Kidney tubule cell (primary cell): ENCODE data around the gene SFXN5.
A peak's percentile ranks its signal among the peaks of the same experiment; 100 is the strongest.

Experiments used
- DNase-seq: peaks from one replicate; pipeline ENCODE4 v3.0.0-alpha.2; 2018; ENCODE audit warnings: low spot score

Gene SFXN5

GRCh38 chr2:72940786-72941185 lies 130.7 kb downstream of the SFXN5 start:
- DNase-seq, result peak; percentile 42

GRCh38 chr2:72940361-72940760 lies 131.2 kb downstream of the SFXN5 start:
- DNase-seq, result no peak

- DNase-seq, result no peak
Observed at GRCh38 chr2:72938455-72938854, 133.1 kb downstream of the SFXN5 start.

- no peak for DNase-seq
Observed at GRCh38 chr2:72937356-72937669, 134.2 kb downstream of the SFXN5 start.

- DNase-seq, result no peak
Observed at GRCh38 chr2:72936660-72937355, 134.7 kb downstream of the SFXN5 start.

- no peak for DNase-seq
Observed at GRCh38 chr2:72935611-72935957, 135.9 kb downstream of the SFXN5 start.

GRCh38 chr2:72934683-72935610 lies 136.6 kb downstream of the SFXN5 start:
- DNase-seq, result peak; percentile 62

- DNase-seq, result no peak
Observed at GRCh38 chr2:72933646-72934151, 137.8 kb downstream of the SFXN5 start.

GRCh38 chr2:72933207-72933606 lies 138.3 kb downstream of the SFXN5 start:
- no peak for DNase-seq

GRCh38 chr2:72932805-72933204 lies 138.7 kb downstream of the SFXN5 start:
- no peak for DNase-seq

GRCh38 chr2:72932045-72932740 lies 139.3 kb downstream of the SFXN5 start:
- peak; percentile 58 for DNase-seq

GRCh38 chr2:72931280-72931910 lies 140.1 kb downstream of the SFXN5 start:
- DNase-seq, result peak; percentile 88

GRCh38 chr2:72929010-72929409 lies 142.5 kb downstream of the SFXN5 start:
- no peak for DNase-seq

- DNase-seq, result no peak
Observed at GRCh38 chr2:72927619-72928550, 143.6 kb downstream of the SFXN5 start.

GRCh38 chr2:72926811-72927465 lies 144.6 kb downstream of the SFXN5 start:
- no peak for DNase-seq

GRCh38 chr2:72926368-72926767 lies 145.1 kb downstream of the SFXN5 start:
- no peak for DNase-seq

GRCh38 chr2:72925328-72925943 lies 146.1 kb downstream of the SFXN5 start:
- DNase-seq, result no peak

GRCh38 chr2:72924353-72925240 lies 146.9 kb downstream of the SFXN5 start:
- no peak for DNase-seq

- DNase-seq, result no peak
Observed at GRCh38 chr2:72923833-72924352, 147.6 kb downstream of the SFXN5 start.
